Tongue (tissue), 2 donors: ENCODE data around the gene MXRA7. TPM values are rescaled to one million over a fixed set of nuclear protein-coding genes. Genes with fewer than 3 reads are reported as not detected.
"Not testable (repeated sequence)": the region's sequence is repeated elsewhere in the genome, so short reads cannot be mapped to it uniquely, and the experiment has no call there.

ENCODE experiments used
- DNase-seq: peaks from one replicate; pipeline ENCODE4 v3.0.0-alpha.2; 2015
- total RNA-seq: library from RNA; depleted of rRNA; stranded (reverse); fragments of >200 nt; gene quantifications from one replicate; pipeline ENCODE4 v1.2.3, GENCODE V29; 2014

The MXRA7 gene
- total RNA-seq, 1 donor from 2014 or later = 200 TPM

DNA sequence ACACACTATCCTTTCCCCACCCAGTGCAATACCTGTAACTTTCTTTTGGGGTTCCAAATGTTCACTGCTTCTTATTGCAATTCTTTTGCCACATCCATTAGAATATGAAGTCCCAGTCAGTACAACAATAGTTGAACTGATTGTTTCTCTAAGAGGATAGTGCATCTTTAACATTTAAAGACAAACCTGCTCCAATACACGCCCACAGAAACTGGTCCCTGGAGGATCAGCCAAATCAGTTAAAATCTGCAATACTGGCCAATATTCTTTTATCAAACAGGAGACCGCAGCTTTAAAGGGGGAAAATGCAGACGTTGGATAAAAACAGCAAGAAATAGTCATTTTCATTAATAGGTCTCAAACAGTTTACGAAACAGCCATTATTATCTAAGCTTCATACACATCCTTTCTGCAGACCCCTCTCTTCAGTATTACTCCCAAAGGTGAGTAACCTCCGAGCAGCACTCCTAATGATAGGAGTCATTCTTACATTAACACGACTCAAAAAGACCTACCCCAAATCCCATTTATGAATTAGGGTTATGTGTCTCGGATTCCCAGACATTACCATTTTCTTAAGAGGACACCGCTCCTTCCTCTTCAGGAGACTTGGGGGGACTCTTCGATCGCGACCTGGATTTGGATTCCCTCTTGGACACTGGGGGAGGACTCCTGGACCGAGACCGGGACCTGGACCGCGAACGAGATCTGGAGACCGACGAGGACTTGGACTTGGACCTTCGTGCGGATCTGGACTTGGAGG is 25.0 kb upstream of the MXRA7 start:
- DNase-seq = no peak

GRCh38 chr17:76735006-76735405 is 24.2 kb upstream of the MXRA7 start:
- peak; percentile 44 for DNase-seq

DNA sequence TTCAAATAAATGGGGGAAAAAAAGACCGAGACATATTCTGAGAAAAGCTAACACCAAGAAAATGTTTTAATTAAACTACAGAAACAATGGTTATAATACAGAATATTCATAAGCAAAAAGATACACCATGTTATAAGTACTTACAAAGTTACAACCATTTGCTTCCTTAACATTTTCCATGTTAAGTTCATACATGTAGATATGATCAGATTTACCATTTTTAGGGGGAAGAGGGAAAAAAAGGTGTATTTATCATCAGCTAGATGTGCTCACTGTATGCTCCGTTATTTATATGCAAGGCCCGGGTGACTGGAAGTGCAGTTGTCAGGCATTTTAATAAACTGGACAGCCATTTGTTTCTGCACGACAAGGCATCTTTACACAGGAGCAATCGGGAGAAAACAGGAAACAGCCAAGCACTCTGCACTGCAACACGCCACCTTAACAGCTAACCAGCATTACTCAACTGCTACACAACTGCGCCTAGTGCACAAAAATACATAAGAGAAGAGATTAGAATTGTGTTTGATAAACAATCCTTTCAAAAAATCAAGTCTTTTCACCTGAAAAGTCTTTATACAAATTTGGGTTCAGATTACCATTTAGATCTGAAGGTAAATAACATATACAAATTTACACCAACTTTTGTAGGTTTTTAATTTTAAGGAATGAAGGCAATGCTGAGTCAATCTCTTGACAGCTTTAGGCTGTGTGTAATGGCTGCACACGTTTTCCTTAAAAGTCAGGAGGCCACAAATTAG is 23.5 kb upstream of the MXRA7 start:
- no peak for DNase-seq

GRCh38 chr17:76733618-76733957 is 22.8 kb upstream of the MXRA7 start:
- no peak for DNase-seq

- no peak for DNase-seq
These were observed 22.2 kb upstream of the MXRA7 start for GRCh38 chr17:76732734-76733617.

DNA sequence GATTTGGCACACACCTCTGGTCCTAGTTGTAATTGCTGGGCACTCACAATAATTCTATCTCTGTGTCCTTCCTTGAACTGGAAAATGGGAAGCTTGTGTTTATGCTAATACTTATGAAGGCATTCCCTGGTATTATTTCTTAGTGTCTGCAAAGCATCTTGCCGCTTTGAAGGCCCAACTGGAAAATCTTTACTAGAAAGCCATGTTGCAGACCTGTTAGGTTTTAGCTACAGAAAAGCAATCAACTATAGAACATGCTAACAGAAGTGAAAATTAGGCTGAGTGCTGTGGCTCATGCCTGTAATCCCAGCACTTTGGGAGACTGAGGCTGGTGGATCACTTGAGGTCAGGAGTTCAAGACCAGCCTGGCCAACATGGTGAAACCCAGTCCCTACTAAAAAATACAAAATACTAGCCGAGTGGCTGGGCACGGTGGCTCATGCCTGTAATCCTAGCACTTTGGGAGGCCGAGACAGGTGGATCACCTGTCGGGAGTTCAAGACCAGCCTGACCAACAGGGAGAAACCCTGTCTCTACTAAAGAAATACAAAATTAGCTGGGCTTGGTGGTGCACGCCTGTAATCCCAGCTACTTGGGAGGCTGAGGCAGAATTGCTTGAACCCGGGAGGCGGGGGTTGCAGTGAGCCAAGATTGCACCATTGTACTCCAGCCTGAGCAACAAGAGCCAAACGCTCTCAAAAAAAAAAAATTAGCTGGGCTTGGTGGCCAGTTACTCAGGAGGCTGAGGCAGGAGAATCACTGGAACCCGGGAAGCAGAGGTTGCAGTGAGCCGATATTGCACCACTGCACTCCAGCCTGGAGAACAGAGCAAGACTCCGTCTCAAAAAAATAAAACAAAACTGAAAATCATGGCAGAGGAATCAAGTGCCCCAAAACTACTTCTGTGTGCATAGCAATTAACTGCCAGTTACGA is 21.3 kb upstream of the MXRA7 start:
- not testable (repeated sequence) for DNase-seq

DNA sequence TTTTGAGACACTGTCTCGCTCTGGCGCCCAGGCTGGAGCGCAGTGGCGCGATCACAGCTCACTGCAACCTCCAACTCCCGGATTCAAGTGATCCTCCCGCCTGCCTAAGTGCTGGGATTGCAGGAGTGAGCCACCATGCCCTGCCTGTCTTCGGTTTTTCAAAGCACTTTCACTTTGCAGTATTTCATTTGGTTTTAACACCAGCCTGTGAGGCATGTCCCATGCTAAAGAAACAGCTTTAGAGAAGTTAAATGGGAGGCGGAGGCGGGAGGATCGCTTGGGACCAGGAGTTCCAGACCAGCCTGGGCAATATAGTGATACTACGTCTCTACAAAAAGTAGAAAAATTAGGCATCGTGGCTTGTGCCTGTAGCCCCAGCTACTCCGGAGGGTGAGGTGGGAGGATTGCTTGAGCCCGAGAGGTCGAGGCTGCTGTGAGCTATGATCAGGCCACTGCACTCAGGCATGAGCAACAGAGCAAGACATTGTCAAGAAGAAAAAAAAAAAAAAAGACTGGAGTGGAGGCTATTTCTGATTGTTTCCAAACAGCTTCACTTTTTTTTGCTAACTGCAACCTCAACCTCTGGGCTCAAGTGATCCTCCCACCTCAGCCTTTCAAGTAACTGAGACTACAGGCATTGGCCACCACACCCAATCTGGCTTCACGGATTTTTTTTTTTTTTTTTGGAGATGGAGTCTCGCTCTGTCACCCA is 17.1 kb upstream of the MXRA7 start:
- no peak for DNase-seq

DNA sequence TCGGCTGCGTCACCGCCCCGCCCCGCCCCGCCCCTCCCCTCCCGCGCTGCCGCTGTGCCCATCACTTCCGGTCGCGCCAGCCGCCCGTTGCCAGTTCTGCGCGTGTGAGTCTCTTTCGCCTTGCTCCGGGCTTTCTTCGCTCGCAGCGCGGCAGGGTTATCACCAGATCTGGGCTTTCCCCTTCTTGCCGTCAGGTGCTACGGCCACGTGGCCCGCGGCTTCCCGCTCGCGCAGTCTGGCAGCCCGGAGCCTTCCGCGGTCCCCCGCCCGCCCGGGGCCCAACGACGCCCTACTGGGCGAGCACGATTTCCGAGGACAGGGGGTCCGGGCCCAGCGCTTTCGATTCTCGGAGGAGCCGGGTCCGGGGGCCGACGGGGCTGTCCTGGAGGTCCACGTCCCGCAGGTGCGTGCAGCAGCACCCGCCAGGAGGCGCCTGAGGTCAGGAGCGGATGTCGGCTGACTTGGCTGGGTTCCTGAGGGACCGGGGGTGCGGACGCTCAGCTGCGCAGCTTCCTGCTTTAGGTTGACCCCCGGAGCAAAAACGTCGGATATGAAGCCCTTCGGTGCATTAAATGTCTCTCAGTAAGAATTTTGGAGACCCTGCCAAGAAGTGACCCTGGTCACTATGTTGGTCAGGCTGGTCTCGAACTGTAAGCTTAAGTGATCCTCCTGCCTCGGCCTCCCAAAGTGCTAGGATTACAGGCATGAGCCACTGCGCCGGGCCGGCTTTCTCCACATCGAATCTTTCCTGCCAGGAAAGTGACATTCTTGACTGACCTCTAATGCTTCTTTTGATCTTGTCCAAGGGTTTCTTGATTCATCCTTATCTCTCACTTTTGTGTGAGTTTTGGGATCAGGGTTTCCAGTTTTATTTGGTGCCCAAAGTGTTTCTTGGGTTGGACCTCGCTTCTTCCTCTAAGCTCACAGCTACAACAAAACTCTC is 16.3 kb upstream of the MXRA7 start, which contains the start of gene METTL23:
Gene METTL23 (plus strand): TSS at position 64 of the 943 bp plus-strand sequence. CDS start 2,872 bp downstream, outside the sequence.
- peak; percentile 87 for DNase-seq

GRCh38 chr17:76726231-76726775 is 15.5 kb upstream of the MXRA7 start, which contains the start of gene JMJD6:
JMJD6 (minus strand) TSS chr17:76726606; CDS start chr17:76726475, 131 bp downstream.
- peak; percentile 98 for DNase-seq

DNA sequence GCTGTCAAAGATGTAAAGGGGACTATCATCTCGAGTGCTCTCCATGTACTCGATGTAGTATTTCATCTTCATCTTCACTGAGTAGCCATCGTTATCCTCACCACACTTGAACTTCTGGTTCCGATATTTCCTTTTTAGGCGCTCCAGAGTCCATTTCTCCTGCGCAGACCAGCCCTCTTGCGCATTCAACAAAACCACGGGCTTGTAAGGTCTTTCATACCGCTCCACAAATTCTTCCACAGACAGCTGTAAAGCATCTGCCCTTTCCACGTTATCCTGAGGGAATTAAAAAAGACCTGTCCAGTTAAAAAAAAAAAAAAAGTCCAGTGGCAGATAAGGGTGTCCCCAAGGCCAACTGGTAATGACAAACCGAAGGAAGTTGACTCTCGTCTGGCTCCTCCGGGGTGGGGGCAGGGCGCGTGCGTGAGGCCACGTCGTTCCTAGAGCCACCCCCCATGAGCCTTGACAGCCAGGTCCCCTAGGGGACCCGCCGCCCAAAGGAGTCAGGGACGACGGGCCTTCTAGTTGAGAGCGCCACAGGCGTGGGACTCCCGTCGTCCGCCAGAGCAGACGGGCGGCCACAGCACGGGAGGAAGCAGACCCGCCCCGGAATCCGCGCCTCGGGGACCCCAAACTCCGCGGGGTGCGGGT is 14.9 kb upstream of the MXRA7 start:
- DNase-seq = peak; percentile 55

DNA sequence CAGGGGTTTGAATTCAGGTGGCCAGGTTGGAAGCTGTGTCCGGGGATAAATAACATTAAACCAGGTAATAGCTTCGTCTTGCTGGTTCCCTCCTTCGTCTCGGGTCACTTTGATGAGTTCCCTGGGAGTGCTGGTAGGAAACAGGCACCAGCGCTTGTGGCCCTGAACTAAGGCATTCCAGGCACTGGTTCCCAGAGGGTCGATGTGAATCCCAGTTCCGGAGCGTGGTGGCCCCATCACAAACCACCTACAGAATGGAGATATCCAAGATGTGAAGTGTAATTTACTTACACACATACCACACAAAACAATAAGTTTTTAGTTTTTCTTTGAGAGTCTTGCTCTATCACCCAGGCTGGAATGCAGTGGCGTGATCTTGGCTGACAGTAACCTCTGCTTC is 13.0 kb upstream of the MXRA7 start:
- DNase-seq = no peak

- not testable (repeated sequence) for DNase-seq
These were observed 12.2 kb upstream of the MXRA7 start for GRCh38 chr17:76722977-76723376.

GRCh38 chr17:76722279-76722678 is 11.5 kb upstream of the MXRA7 start:
- no peak for DNase-seq

GRCh38 chr17:76721463-76721862 is 10.7 kb upstream of the MXRA7 start:
- no peak for DNase-seq

DNA sequence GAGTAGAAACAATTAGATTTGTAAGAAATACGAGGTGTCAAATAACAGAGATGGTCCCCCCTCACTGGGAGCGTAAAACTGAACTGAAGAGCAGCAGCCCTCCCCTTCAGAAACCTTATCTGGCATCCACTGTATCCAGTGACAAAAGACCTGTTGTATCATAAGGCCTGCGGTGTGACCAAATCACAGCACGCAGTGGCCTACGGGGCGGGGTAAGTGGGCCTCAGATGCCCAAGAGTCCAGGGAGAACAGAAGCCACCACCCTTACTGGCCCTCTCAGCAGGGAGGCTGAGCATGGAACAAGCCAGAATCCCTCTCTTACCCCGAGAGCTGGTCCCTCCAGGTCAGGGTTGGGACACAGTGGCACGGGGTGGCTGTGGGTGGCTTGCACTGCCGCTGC is 10.2 kb upstream of the MXRA7 start:
- no peak for DNase-seq

DNA sequence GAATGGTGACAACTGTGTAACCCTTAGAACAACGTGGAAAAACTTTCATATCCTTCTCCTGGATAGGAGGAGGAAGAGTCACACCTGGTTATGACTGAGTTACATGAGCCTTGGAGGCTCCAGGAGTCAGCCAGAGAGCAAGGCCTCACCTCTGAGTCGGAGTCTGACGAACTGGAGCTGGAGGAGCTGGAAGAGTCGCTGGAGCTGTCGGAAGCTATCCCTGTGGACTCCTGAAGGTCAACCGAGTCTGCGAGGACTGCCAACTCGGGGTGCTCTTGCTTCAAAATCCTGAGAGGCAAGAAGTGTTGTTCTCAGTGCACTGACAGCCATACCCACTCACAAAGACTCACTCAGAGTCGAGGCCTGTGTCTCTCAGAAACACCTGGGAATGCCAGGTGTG is 9.4 kb upstream of the MXRA7 start:
- DNase-seq = no peak

DNA sequence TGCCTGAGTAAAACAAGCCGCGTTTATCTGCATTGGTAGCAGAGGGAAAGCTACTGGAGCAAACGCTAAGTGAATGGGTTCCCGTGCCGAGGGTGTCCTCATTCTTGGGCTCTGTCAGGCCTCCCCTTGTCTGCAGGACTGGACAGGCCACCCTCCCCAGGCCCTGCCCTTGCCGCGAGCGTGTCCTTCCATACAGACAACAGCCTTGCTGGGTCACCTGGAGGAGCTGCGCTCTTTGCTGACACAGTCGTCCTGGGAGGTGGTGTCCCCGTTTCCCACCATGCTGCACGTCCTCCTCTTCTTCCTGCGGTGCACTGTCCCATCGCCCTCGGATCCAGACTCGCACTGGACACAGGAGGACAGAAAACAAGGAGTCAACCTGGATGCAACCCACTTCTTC is 7.8 kb upstream of the MXRA7 start:
- DNase-seq = no peak

- no peak for DNase-seq
These were observed 6.1 kb upstream of the MXRA7 start for GRCh38 chr17:76716839-76717215.
